PFSK-1 (cell line): ENCODE results near the gene PTGES2.

Experiments
- FOXP2 ChIP-seq: optimal IDR thresholded peaks from 2 replicates; pipeline ENCODE3; 2011; ENCODE audit warnings: borderline replicate concordance, control low read depth, inconsistent platforms; ENCODE audit not compliant: insufficient read depth; ENCODE audit errors: extremely low read length, extremely low read depth
- POLR2AphosphoS5 ChIP-seq: IDR thresholded peaks from 2 replicates; pipeline ENCODE4 v1.6.1; 2012; ENCODE audit warnings: low read depth, mild to moderate bottlenecking, control low read depth, low read length, moderate library complexity
- REST ChIP-seq, 2 experiments: IDR thresholded peaks; 2 replicates each; pipeline versions ENCODE4 v1.6.1 to v1.8.0; 2011 to 2012; ENCODE audit warnings: low read depth in 2 of 2, low read length in 2 of 2, control low read depth in 1 of 2, inconsistent platforms in 1 of 2, mild to moderate bottlenecking in 1 of 2, moderate library complexity in 1 of 2; ENCODE audit not compliant: insufficient read depth in 1 of 2
- SIN3A ChIP-seq: IDR thresholded peaks from 2 replicates; pipeline ENCODE4 v1.6.1; 2012; ENCODE audit warnings: mild to moderate bottlenecking, low read length, moderate library complexity, borderline replicate concordance; ENCODE audit not compliant: insufficient read depth
- TAF1 ChIP-seq: IDR thresholded peaks from 2 replicates; pipeline ENCODE4 v1.6.1; 2012; ENCODE audit warnings: low read length, control low read depth, borderline replicate concordance; ENCODE audit not compliant: insufficient read depth

- TF ChIP-seq REST (IDR thresholded peaks at IDR 0.05; ENCODE audit: insufficient read depth in 1 of 2, low read depth in 2 of 2, low read length in 2 of 2): no peak
- TF ChIP-seq TAF1: peak; percentile 88; the same call in 1 of the 2 replicates
- TF ChIP-seq POLR2AphosphoS5: peak; percentile 91
- 0 out of 2 replicates have a peak, but pooled peaks have one; percentile 50 for TF ChIP-seq SIN3A
- no peak for TF ChIP-seq FOXP2
Observed at GRCh38 chr9:128098297-128099230, 29.0 kb downstream of the PTGES2 start.
